ENCODE measurements around the gene PDE4D.

The PDE4D gene

DNA sequence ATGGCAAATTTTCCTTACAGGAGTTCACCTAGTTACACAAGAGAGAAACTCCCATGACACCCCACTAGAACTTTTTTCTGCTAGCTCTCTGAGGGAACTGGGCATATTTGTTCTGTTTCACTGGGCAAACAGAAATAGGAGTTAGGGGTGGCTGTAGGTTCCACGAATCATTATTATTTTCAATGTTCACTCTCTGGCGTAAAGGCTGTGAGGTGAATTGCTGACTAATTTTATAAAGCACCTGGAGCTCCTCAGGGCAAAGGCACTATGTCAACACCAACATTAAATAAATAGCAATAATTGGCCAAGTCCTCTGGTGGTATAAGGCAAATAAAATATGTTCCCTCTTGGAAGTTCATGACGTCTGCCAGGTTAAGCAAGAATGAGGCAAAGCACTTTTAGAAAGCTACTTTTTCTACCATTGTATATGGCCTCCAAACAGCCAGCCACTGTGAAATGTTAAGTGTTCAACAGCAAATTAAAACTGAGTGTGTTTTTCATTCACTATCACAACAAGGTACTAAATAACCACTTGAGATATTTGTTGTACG is 344.6 kb downstream of the PDE4D start:
- no peak overlapping the region for H3K27ac ChIP-seq (ENCODE audit: low read length, poor library complexity, severe bottlenecking)
- no peak for DNase-seq
- no peaks in the 10 kb centered on the region for H3K36me3 ChIP-seq (ENCODE audit: control insufficient read depth in 1 of 2, insufficient read depth in 2 of 2, low read depth in 1 of 2, low read length in 2 of 2)
- H4K8ac ChIP-seq (ENCODE audit: low read length) = no peak overlapping the region
- H2BK120ac ChIP-seq (ENCODE audit: low read depth, low read length) = no peak overlapping the region
- no peaks in the 10 kb centered on the region for H3K27me3 ChIP-seq (ENCODE audit: control insufficient read depth in 1 of 2, insufficient read depth in 1 of 2, low read length in 2 of 2)
- no peak overlapping the region for H3K4me3 ChIP-seq (ENCODE audit: insufficient read depth in 1 of 2, low read depth in 1 of 2, low read length in 2 of 2)
- no peak overlapping the region for H4K91ac ChIP-seq (ENCODE audit: low read length)
- H2BK12ac ChIP-seq (ENCODE audit: low read length in 2 of 2) = no peak overlapping the region
- H2AK5ac ChIP-seq (ENCODE audit: low read length, severe bottlenecking) = peak overlapping the region; percentile 85
- H3K9me3 ChIP-seq (ENCODE audit: control insufficient read depth, low read length) = no peaks in the 10 kb centered on the region
- no peak overlapping the region for H2BK15ac ChIP-seq (ENCODE audit: low read depth, poor library complexity, severe bottlenecking)
- no peak overlapping the region for H3K4me2 ChIP-seq (ENCODE audit: low read length, poor library complexity, severe bottlenecking)
- no peaks in the 10 kb centered on the region for H3K79me1 ChIP-seq (replicated peaks; ENCODE audit: low read length, poor library complexity, severe bottlenecking)
- no peak overlapping the region for H2BK5ac ChIP-seq (ENCODE audit: low read depth, low read length, poor library complexity, severe bottlenecking)
- H3K18ac ChIP-seq (ENCODE audit: low read depth in 1 of 2, low read length in 2 of 2) = no peak overlapping the region
- no peak overlapping the region for H2AFZ ChIP-seq (ENCODE audit: low read depth, low read length)
- no peak overlapping the region for H3K14ac ChIP-seq (ENCODE audit: low read length in 2 of 2)
- H3K4ac ChIP-seq (ENCODE audit: low read depth in 1 of 2, low read length in 2 of 2) = no peak overlapping the region
- 100% methylated on average over 1 of the region's 4 CpGs for WGBS
- H3K4me1 ChIP-seq (ENCODE audit: control insufficient read depth, insufficient read depth, low read depth, low read length) = peaks cover 3% of the 10 kb centered on the region
- no peak overlapping the region for H3K23ac ChIP-seq (ENCODE audit: low read length in 2 of 2)
- H3K9ac ChIP-seq (ENCODE audit: low read length) = no peak overlapping the region

DNA sequence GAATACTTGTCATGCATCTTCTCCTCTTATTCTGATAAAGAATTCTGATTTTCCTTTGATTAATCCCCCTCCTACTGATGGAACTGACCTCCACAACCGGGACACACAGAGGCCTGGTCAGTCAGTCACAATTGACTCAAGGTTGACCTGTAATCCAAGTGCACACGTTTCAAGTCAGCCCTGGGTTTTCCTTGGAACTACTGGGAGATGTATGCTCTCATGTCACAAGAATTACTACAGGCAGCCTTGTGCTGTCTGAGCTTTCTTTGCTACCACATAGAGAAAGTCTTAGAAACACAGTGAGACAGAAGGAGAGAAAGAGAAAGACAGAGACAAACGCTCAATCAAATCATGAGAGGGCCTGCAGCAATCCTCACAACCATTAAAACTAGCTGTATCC is 345.8 kb downstream of the PDE4D start:
- peak overlapping the region; percentile 75 for H2AK5ac ChIP-seq (ENCODE audit: low read length, severe bottlenecking)
- no peak overlapping the region for H2BK5ac ChIP-seq (ENCODE audit: low read depth, low read length, poor library complexity, severe bottlenecking)
- no peaks in the 10 kb centered on the region for H3K36me3 ChIP-seq (ENCODE audit: control insufficient read depth in 1 of 2, insufficient read depth in 2 of 2, low read depth in 1 of 2, low read length in 2 of 2)
- H3K4ac ChIP-seq (ENCODE audit: low read depth in 1 of 2, low read length in 2 of 2) = no peak overlapping the region
- no peak overlapping the region for H2BK120ac ChIP-seq (ENCODE audit: low read depth, low read length)
- peak overlapping the region; percentile 57 for H3K27ac ChIP-seq (ENCODE audit: low read length, poor library complexity, severe bottlenecking)
- DNase-seq = no peak
- no peaks in the 10 kb centered on the region for H3K27me3 ChIP-seq (ENCODE audit: control insufficient read depth in 1 of 2, insufficient read depth in 1 of 2, low read length in 2 of 2)
- no peak overlapping the region for H3K23ac ChIP-seq (ENCODE audit: low read length in 2 of 2)
- H2BK15ac ChIP-seq (ENCODE audit: low read depth, poor library complexity, severe bottlenecking) = no peak overlapping the region
- H4K91ac ChIP-seq (ENCODE audit: low read length) = no peak overlapping the region
- H3K9ac ChIP-seq (ENCODE audit: low read length) = no peak overlapping the region
- peaks cover 3% of the 10 kb centered on the region for H3K4me1 ChIP-seq (ENCODE audit: control insufficient read depth, insufficient read depth, low read depth, low read length)
- peak overlapping the region; percentile 45 for H3K4me2 ChIP-seq (ENCODE audit: low read length, poor library complexity, severe bottlenecking)
- no peak overlapping the region for H3K18ac ChIP-seq (ENCODE audit: low read depth in 1 of 2, low read length in 2 of 2)
- H3K14ac ChIP-seq (ENCODE audit: low read length in 2 of 2) = no peak overlapping the region
- H3K9me3 ChIP-seq (ENCODE audit: control insufficient read depth, low read length) = no peaks in the 10 kb centered on the region
- H2BK12ac ChIP-seq (ENCODE audit: low read length in 2 of 2) = no peak overlapping the region
- no peak overlapping the region for H4K8ac ChIP-seq (ENCODE audit: low read length)
- H2AFZ ChIP-seq (ENCODE audit: low read depth, low read length) = no peak overlapping the region
- 76% methylated on average over 2 of the region's 3 CpGs for WGBS
- no peak overlapping the region for H3K4me3 ChIP-seq (ENCODE audit: insufficient read depth in 1 of 2, low read depth in 1 of 2, low read length in 2 of 2)
- no peaks in the 10 kb centered on the region for H3K79me1 ChIP-seq (replicated peaks; ENCODE audit: low read length, poor library complexity, severe bottlenecking)

DNA sequence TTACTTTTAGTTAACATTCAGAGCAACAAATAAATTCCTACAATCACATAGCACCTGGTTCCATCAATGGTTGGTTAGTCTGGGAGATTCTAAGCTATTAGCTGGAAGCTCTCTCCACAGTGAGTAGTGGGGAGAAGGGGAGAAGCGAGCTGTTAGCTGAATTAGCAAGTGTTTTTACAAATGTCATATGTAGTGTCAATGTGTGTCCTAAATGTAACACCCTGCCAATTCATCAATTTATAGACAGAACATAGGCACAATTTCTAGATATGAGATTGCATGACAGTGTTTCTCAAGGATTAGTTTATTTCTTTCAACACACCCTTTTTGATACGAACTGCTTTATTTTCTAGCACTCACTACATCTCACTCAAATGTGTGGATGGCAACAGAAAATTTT is 349.0 kb downstream of the PDE4D start:
- H2BK15ac ChIP-seq (ENCODE audit: low read depth, poor library complexity, severe bottlenecking) = no peak overlapping the region
- no peak overlapping the region for H3K18ac ChIP-seq (ENCODE audit: low read depth in 1 of 2, low read length in 2 of 2)
- DNase-seq = no peak
- H3K27me3 ChIP-seq (ENCODE audit: control insufficient read depth in 1 of 2, insufficient read depth in 1 of 2, low read length in 2 of 2) = no peaks in the 10 kb centered on the region
- no peak overlapping the region for H3K4ac ChIP-seq (ENCODE audit: low read depth in 1 of 2, low read length in 2 of 2)
- H3K23ac ChIP-seq (ENCODE audit: low read length in 2 of 2) = no peak overlapping the region
- H3K4me3 ChIP-seq (ENCODE audit: insufficient read depth in 1 of 2, low read depth in 1 of 2, low read length in 2 of 2) = no peak overlapping the region
- H2BK5ac ChIP-seq (ENCODE audit: low read depth, low read length, poor library complexity, severe bottlenecking) = no peak overlapping the region
- H3K36me3 ChIP-seq (ENCODE audit: control insufficient read depth in 1 of 2, insufficient read depth in 2 of 2, low read depth in 1 of 2, low read length in 2 of 2) = no peaks in the 10 kb centered on the region
- no CpG with 5 or more reads among the region's 2 CpGs for WGBS
- no peak overlapping the region for H2AFZ ChIP-seq (ENCODE audit: low read depth, low read length)
- H3K27ac ChIP-seq (ENCODE audit: low read length, poor library complexity, severe bottlenecking) = peak overlapping the region; percentile 93
- H2BK120ac ChIP-seq (ENCODE audit: low read depth, low read length) = no peak overlapping the region
- H3K14ac ChIP-seq (ENCODE audit: low read length in 2 of 2) = no peak overlapping the region
- H4K91ac ChIP-seq (ENCODE audit: low read length) = no peak overlapping the region
- H2BK12ac ChIP-seq (ENCODE audit: low read length in 2 of 2) = no peak overlapping the region
- H2AK5ac ChIP-seq (ENCODE audit: low read length, severe bottlenecking) = peak overlapping the region; percentile 47
- H3K79me1 ChIP-seq (replicated peaks; ENCODE audit: low read length, poor library complexity, severe bottlenecking) = no peaks in the 10 kb centered on the region
- no peaks in the 10 kb centered on the region for H3K9me3 ChIP-seq (ENCODE audit: control insufficient read depth, low read length)
- no peak overlapping the region for H3K9ac ChIP-seq (ENCODE audit: low read length)
- peaks cover 6% of the 10 kb centered on the region for H3K4me1 ChIP-seq (ENCODE audit: control insufficient read depth, insufficient read depth, low read depth, low read length)
- H3K4me2 ChIP-seq (ENCODE audit: low read length, poor library complexity, severe bottlenecking) = no peak overlapping the region
- no peak overlapping the region for H4K8ac ChIP-seq (ENCODE audit: low read length)

DNA sequence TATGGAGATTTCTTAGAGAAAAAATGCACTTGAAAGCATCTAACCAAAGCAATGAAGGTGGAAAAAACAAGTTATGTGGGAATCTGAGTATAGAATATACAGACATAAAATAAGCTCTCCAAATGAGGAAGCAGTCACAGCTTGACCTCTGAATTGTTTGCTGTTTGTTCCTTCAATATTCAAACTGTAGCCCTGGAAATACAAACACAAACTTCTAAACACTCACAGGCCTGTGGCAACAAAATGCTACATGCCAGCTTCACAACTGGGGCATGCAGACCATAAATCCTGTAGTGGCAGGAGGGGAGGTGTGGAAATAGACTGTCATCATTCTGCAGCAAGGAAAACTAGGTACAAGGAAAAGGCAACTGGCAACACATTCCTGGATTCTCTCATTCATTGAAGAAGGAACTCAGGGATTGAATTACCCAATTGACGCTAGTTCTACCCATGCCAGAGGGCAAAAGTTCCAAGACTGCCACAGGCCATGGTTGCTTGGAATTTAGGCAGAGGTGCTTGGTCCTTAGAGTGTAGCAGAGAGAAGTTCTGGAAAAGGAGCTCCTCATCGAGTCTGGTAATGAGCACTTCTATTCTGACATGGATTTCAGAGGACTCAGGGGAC is 349.6 kb downstream of the PDE4D start:
- DNase-seq = no peak
- Histone ChIP-seq H2BK15ac (ENCODE audit: low read depth, poor library complexity, severe bottlenecking) (no peak overlapping the region), H2AK5ac (ENCODE audit: low read length, severe bottlenecking) (peak overlapping the region; percentile 74), H3K14ac (ENCODE audit: low read length in 2 of 2) (no peak overlapping the region), H3K9ac (ENCODE audit: low read length) (no peak overlapping the region), H2BK120ac (ENCODE audit: low read depth, low read length) (no peak overlapping the region), H3K4me2 (ENCODE audit: low read length, poor library complexity, severe bottlenecking) (no peak overlapping the region), H2BK12ac (ENCODE audit: low read length in 2 of 2) (peak overlapping the region in 1 of 2 experiments; percentile 6), H3K4me1 (ENCODE audit: control insufficient read depth, insufficient read depth, low read depth, low read length) (peaks cover 6% of the 10 kb centered on the region), H3K4me3 (ENCODE audit: insufficient read depth in 1 of 2, low read depth in 1 of 2, low read length in 2 of 2) (no peak overlapping the region), H3K27ac (ENCODE audit: low read length, poor library complexity, severe bottlenecking) (peak overlapping the region; percentile 93), H4K91ac (ENCODE audit: low read length) (no peak overlapping the region), H2BK5ac (ENCODE audit: low read depth, low read length, poor library complexity, severe bottlenecking) (peak overlapping the region; percentile 66), H3K36me3 (ENCODE audit: control insufficient read depth in 1 of 2, insufficient read depth in 2 of 2, low read depth in 1 of 2, low read length in 2 of 2) (no peaks in the 10 kb centered on the region), H3K9me3 (ENCODE audit: control insufficient read depth, low read length) (no peaks in the 10 kb centered on the region), H3K27me3 (ENCODE audit: control insufficient read depth in 1 of 2, insufficient read depth in 1 of 2, low read length in 2 of 2) (no peaks in the 10 kb centered on the region), H3K79me1 (replicated peaks; ENCODE audit: low read length, poor library complexity, severe bottlenecking) (no peaks in the 10 kb centered on the region), H3K18ac (ENCODE audit: low read depth in 1 of 2, low read length in 2 of 2) (no peak overlapping the region), H4K8ac (ENCODE audit: low read length) (no peak overlapping the region), H3K23ac (ENCODE audit: low read length in 2 of 2) (no peak overlapping the region), H2AFZ (ENCODE audit: low read depth, low read length) (no peak overlapping the region), H3K4ac (ENCODE audit: low read depth in 1 of 2, low read length in 2 of 2) (no peak overlapping the region)
- WGBS = 92% methylated on average over 2 of the region's 2 CpGs

All from mesenchymal stem cell (in vitro differentiated cells and primary cell).